Gastrocnemius medialis (tissue), 4 donors: Measurements from ENCODE around the gene MRM3. TPM values are rescaled to one million over a fixed set of nuclear protein-coding genes. Genes with fewer than 3 reads are reported as not detected.

ENCODE experiments used
- ATAC-seq, 2 donors: fragments of 150-250 bp; one replicate each; pipeline ENCODE4 v1.9.1; 2016
- DNase-seq, 2 donors: peaks; one replicate each; pipeline ENCODE4 v3.0.0-alpha.2; 2019
- H3K27ac ChIP-seq, 4 donors: fragments of 200-600 bp; sonication (generic); 1 replicate in 1 of 4; 2 replicates in 3 of 4; pipeline ENCODE4 v1.5.1; 2016 to 2018; ENCODE audit warnings: mild to moderate bottlenecking in 2 of 4, moderate library complexity in 1 of 4
- H3K27me3 ChIP-seq, 3 donors: fragments of 200-600 bp; sonication (generic) in 2 of 3; 1 replicate in 1 of 3; 2 replicates in 2 of 3; pipeline versions ENCODE4 v1.5.1 to v1.6.0; 2016 to 2019; ENCODE audit warnings: mild to moderate bottlenecking in 1 of 3, moderate library complexity in 1 of 3
- H3K36me3 ChIP-seq, 2 donors: fragments of 200-600 bp; sonication (generic) in 1 of 2; one replicate each; pipeline ENCODE4 v1.5.1; 2017 to 2018
- H3K4me1 ChIP-seq, 2 donors: fragments of 200-600 bp; sonication (generic) in 1 of 2; one replicate each; pipeline ENCODE4 v1.5.1; 2016 to 2017; ENCODE audit warnings: mild to moderate bottlenecking in 2 of 2
- H3K4me3 ChIP-seq, 4 donors: fragments of 200-600 bp; sonication (generic) in 3 of 4; 1 replicate in 1 of 4; 2 replicates in 3 of 4; pipeline ENCODE4 v1.5.1; 2016 to 2019; ENCODE audit warnings: mild to moderate bottlenecking in 2 of 4
- H3K9me3 ChIP-seq, 3 donors: fragments of 200-600 bp; sonication (generic) in 2 of 3; 1 replicate in 1 of 3; 2 replicates in 2 of 3; pipeline ENCODE4 v1.5.1; 2016 to 2019
- CTCF ChIP-seq, 5 experiments: fragments of 450-650 bp in 3 of 5; fragments of 200-600 bp in 2 of 5; sonication (generic) in 2 of 5; IDR thresholded peaks in 4 of 5; conservative IDR thresholded peaks in 1 of 5; 1 replicate in 4 of 5; 2 replicates in 1 of 5; pipeline ENCODE4 v1.5.1; 2016 to 2019; ENCODE audit warnings: antibody characterized with exemption in 5 of 5, mild to moderate bottlenecking in 3 of 5, moderate library complexity in 3 of 5
- POLR2A ChIP-seq, 2 donors: fragments of 450-650 bp; IDR thresholded peaks; one replicate each; pipeline ENCODE4 v1.6.1; 2017; ENCODE audit warnings: antibody characterized with exemption in 2 of 2, mild to moderate bottlenecking in 2 of 2, moderate library complexity in 2 of 2
- in situ Hi-C, 4 donors: fragments of 200-750 bp; cut with MboI; loops; one replicate each; pipeline versions ENCODE4 v1.15.0 to v1.8.0; 2017; ENCODE audit warnings: low sequenced_read_pairs in 4 of 4
- intact Hi-C: fragments of 100-400 bp; cut with DNase I; formaldehyde crosslinking; loops from one replicate; pipeline ENCODE4 v1.15.1; 2023; ENCODE audit warnings: low total_unique reads
- total RNA-seq, 4 donors: library from RNA; depleted of rRNA; stranded (reverse); fragments of >200 nt; gene quantifications; one replicate each; pipeline versions ENCODE4 v1.1.0 to v1.2.3, GENCODE V29; 2016

Gene MRM3
- total RNA-seq, 4 donors from 2014 or later = 24.2 to 58.2 (median 33.0) TPM

- peaks cover 36 to 53% of the 10 kb centered on the region in 2 donors for H3K4me1 ChIP-seq
Observed at GRCh38 chr17:799261-799660, 17.1 kb downstream of the MRM3 start.

GRCh38 chr17:800446-801242 is 18.5 kb downstream of the MRM3 start:
- DNase-seq (no peak), ATAC-seq (no peak)
- Histone ChIP-seq H3K27ac (peak overlapping the region; percentile 62 to 77 (median 73)), H3K9me3 (no peaks in the 10 kb centered on the region), H3K4me1 (peaks cover 23 to 41% of the 10 kb centered on the region in 2 donors), H3K4me3 (no peak overlapping the region), H3K27me3 (no peaks in the 10 kb centered on the region), H3K36me3 (peaks cover 0 to 16% of the 10 kb centered on the region in 2 donors)
- intact Hi-C loops (no loop called here), in situ Hi-C loops (no loop called here)
- no peak for TF ChIP-seq CTCF (IDR thresholded peaks at IDR 0.05 in 4 of 5, conservative IDR thresholded peaks at IDR 0.05 in 1 of 5)
- TF ChIP-seq POLR2A (IDR thresholded peaks at IDR 0.05) = no peak

More at GRCh38 chr17:799261-799660, 17.1 kb downstream of the MRM3 start:
- intact Hi-C loops = loop anchor here (2.0 to 5.0 kb wide), 2 partner anchors 104 to 198 kb away; partner anchors contain the start of gene TIMM22
- in situ Hi-C loops = no loop called here
- TF ChIP-seq CTCF (IDR thresholded peaks at IDR 0.05 in 4 of 5, conservative IDR thresholded peaks at IDR 0.05 in 1 of 5) (peak in 1 of 5 experiments; percentile 6), POLR2A (IDR thresholded peaks at IDR 0.05) (no peak)
- Histone ChIP-seq H3K27ac (peak overlapping the region; percentile 70 to 77 (median 76)), H3K36me3 (peaks cover 0 to 16% of the 10 kb centered on the region in 2 donors), H3K9me3 (no peaks in the 10 kb centered on the region), H3K4me3 (no peak overlapping the region), H3K27me3 (no peaks in the 10 kb centered on the region)
- ATAC-seq (peak in 1 of 2 donors; percentile 37), DNase-seq (no peak)

GRCh38 chr17:801660-802059 is 19.5 kb downstream of the MRM3 start:
- Histone ChIP-seq H3K9me3 (no peaks in the 10 kb centered on the region), H3K4me3 (no peak overlapping the region), H3K36me3 (peaks cover 0 to 16% of the 10 kb centered on the region in 2 donors), H3K4me1 (peaks cover 21 to 39% of the 10 kb centered on the region in 2 donors), H3K27me3 (no peaks in the 10 kb centered on the region), H3K27ac (peak overlapping the region; percentile 62 to 77 (median 73))
- TF ChIP-seq POLR2A (IDR thresholded peaks at IDR 0.05) (no peak), CTCF (IDR thresholded peaks at IDR 0.05 in 4 of 5, conservative IDR thresholded peaks at IDR 0.05 in 1 of 5) (no peak)
- intact Hi-C loops = no loop called here
- peak; percentile 75 to 90 for ATAC-seq
- in situ Hi-C loops = no loop called here
- peak; percentile 35 to 80 for DNase-seq

- intact Hi-C loops (no loop called here), in situ Hi-C loops (no loop called here)
- no peak for TF ChIP-seq CTCF (IDR thresholded peaks at IDR 0.05 in 4 of 5, conservative IDR thresholded peaks at IDR 0.05 in 1 of 5)
- TF ChIP-seq POLR2A (IDR thresholded peaks at IDR 0.05) = no peak
- no peaks in the 10 kb centered on the region for H3K27me3 ChIP-seq
- ATAC-seq (no peak), DNase-seq (no peak)
- H3K4me3 ChIP-seq = no peak overlapping the region
- no peaks in the 10 kb centered on the region for H3K9me3 ChIP-seq
- H3K36me3 ChIP-seq = peaks cover 0 to 16% of the 10 kb centered on the region in 2 donors
- peak overlapping the region; percentile 62 to 77 (median 73) for H3K27ac ChIP-seq
- H3K4me1 ChIP-seq = peaks cover 21 to 39% of the 10 kb centered on the region in 2 donors
Observed at GRCh38 chr17:802481-802880, 20.3 kb downstream of the MRM3 start.
